Activated CD4-positive, alpha-beta T cell treated with anti-CD3 and anti-CD28 coated beads, Interleukin-2, amount 50 U/mL, for 16 hours (primary cell): Measurements from ENCODE around the gene PRKAR1B.
A peak's percentile ranks its signal among the peaks of the same experiment; 100 is the strongest.

Source experiments
- DNase-seq: peaks from one replicate; pipeline ENCODE4 v3.0.0-alpha.2; 2020

Gene PRKAR1B

GRCh38 chr7:727104-727805 is at the start of gene PRKAR1B:
Gene PRKAR1B, minus strand, starts transcription at chr7:727281. Its CDS starts 15,776 bp downstream, at chr7:711505.
- peak; percentile 57 for DNase-seq

GRCh38 chr7:776381-776780 is 49.3 kb upstream of the PRKAR1B start:
- no peak for DNase-seq

GRCh38 chr7:774161-775109 is 47.4 kb upstream of the PRKAR1B start:
- peak; percentile 60 for DNase-seq

GRCh38 chr7:773622-773915 is 46.5 kb upstream of the PRKAR1B start:
- DNase-seq: no peak

GRCh38 chr7:772861-773621 is 46.0 kb upstream of the PRKAR1B start:
- no peak for DNase-seq

- DNase-seq: no peak
Observed at GRCh38 chr7:772392-772791, 45.3 kb upstream of the PRKAR1B start.

- no peak for DNase-seq
Observed at GRCh38 chr7:772005-772294, 44.9 kb upstream of the PRKAR1B start.

GRCh38 chr7:771234-772004 is 44.3 kb upstream of the PRKAR1B start:
- DNase-seq: no peak

GRCh38 chr7:770741-771166 is 43.7 kb upstream of the PRKAR1B start:
- no peak for DNase-seq

GRCh38 chr7:770336-770735 is 43.3 kb upstream of the PRKAR1B start:
- DNase-seq: no peak

- no peak for DNase-seq
Observed at GRCh38 chr7:768881-769504, 41.9 kb upstream of the PRKAR1B start.

GRCh38 chr7:767941-768731 is 41.1 kb upstream of the PRKAR1B start:
- peak; percentile 35 for DNase-seq

- DNase-seq: no peak
Observed at GRCh38 chr7:767580-767940, 40.5 kb upstream of the PRKAR1B start.

GRCh38 chr7:765383-765782 is 38.3 kb upstream of the PRKAR1B start:
- no peak for DNase-seq

GRCh38 chr7:763762-764161 is 36.7 kb upstream of the PRKAR1B start:
- no peak for DNase-seq

- DNase-seq: no peak
Observed at GRCh38 chr7:762885-763284, 35.8 kb upstream of the PRKAR1B start.

- no peak for DNase-seq
Observed at GRCh38 chr7:761631-762030, 34.5 kb upstream of the PRKAR1B start.

- DNase-seq: no peak
Observed at GRCh38 chr7:761101-761500, 34.0 kb upstream of the PRKAR1B start.

GRCh38 chr7:760006-760405 is 32.9 kb upstream of the PRKAR1B start:
- no peak for DNase-seq

GRCh38 chr7:759569-759968 is 32.5 kb upstream of the PRKAR1B start:
- DNase-seq: no peak

- DNase-seq: peak; percentile 37
Observed at GRCh38 chr7:757741-758163, 30.7 kb upstream of the PRKAR1B start.
